Stomach smooth muscle (tissue), 2 donors: ENCODE data around the gene ERVH48-1.
"Not testable (repeated sequence)": the region's sequence is repeated elsewhere in the genome, so short reads cannot be mapped to it uniquely, and the experiment has no call there.

Source experiments
- H3K27ac ChIP-seq: one replicate; pipeline ENCODE4 v1.7.0; 2013; ENCODE audit warnings: mild to moderate bottlenecking, low read length, inconsistent platforms
- H3K27me3 ChIP-seq, 2 donors: one replicate each; pipeline ENCODE4 v1.7.0; 2013; ENCODE audit warnings: low read length in 2 of 2; ENCODE audit not compliant: insufficient read depth in 2 of 2, control insufficient read depth in 1 of 2
- H3K36me3 ChIP-seq, 2 donors: one replicate each; pipeline ENCODE4 v1.7.0; 2013; ENCODE audit warnings: low read length in 2 of 2; ENCODE audit not compliant: control insufficient read depth in 2 of 2, insufficient read depth in 2 of 2
- H3K4me1 ChIP-seq: one replicate; pipeline ENCODE4 v1.7.0; 2013; ENCODE audit warnings: low read length; ENCODE audit not compliant: control insufficient read depth, insufficient read depth
- H3K4me3 ChIP-seq, 2 donors: one replicate each; pipeline ENCODE4 v1.7.0; 2013; ENCODE audit warnings: low read length in 2 of 2
- H3K9ac ChIP-seq, 2 donors: one replicate each; pipeline ENCODE4 v1.7.0; 2013; ENCODE audit warnings: low read length in 2 of 2, mild to moderate bottlenecking in 1 of 2
- H3K9me3 ChIP-seq, 2 donors: one replicate each; pipeline ENCODE4 v1.7.0; 2013; ENCODE audit warnings: low read length in 2 of 2; ENCODE audit not compliant: control insufficient read depth in 2 of 2
- donor health status: healthy.
- donor health status: Pancreatic carcinoma.

Gene ERVH48-1

DNA sequence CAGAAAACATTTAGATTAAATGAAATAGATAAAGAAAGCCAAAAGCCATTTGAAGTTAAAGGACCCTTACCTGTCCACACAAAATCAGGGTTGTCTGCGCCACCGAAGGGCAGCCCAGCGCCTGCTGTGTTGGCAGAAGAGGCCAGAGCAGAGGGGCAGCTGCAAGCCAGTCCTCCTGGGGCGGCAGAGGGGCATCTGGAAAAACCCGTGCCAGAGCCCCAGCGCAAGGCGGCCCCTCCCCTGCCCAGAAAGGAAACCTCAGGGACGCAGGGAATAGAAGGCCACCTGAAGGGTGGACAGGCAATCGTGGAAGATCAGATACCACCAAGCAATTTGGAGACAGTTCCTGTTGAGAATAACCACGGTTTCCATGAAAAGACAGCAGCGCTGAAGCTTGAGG is 21.6 kb downstream of the ERVH48-1 start:
- H3K27me3 ChIP-seq = no peaks in the 10 kb centered on the region
- no peak overlapping the region for H3K27ac ChIP-seq
- H3K4me1 ChIP-seq = no peaks in the 10 kb centered on the region
- no peak overlapping the region for H3K9ac ChIP-seq
- H3K36me3 ChIP-seq = peaks cover 35 to 37% of the 10 kb centered on the region in 2 donors
- no peaks in the 10 kb centered on the region for H3K9me3 ChIP-seq
- no peak overlapping the region for H3K4me3 ChIP-seq

DNA sequence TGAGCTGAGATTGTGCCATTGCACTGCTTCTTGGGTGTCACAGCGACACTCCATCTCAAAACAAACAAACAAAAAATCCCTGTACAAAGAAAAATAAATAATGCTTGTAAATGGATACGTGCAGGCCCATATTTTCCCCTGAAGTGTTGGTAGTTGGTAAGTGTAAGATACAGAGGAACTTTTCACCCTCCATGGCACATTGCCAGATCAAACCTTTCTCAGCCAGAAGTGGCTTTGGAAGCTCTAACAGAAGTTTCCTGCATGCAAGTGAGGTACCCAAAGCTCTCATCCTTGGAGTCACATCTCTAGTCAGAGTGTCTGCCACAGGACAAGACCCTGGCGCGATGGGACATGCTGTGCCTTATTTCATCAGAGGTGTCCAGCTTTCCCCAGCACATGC is 25.0 kb downstream of the ERVH48-1 start:
- Histone ChIP-seq H3K27me3 (no peaks in the 10 kb centered on the region), H3K36me3 (peaks cover 36 to 40% of the 10 kb centered on the region in 2 donors), H3K9ac (no peak overlapping the region), H3K4me1 (peaks cover under 1% of the 10 kb centered on the region), H3K27ac (no peak overlapping the region), H3K9me3 (no peaks in the 10 kb centered on the region), H3K4me3 (no peak overlapping the region)

DNA sequence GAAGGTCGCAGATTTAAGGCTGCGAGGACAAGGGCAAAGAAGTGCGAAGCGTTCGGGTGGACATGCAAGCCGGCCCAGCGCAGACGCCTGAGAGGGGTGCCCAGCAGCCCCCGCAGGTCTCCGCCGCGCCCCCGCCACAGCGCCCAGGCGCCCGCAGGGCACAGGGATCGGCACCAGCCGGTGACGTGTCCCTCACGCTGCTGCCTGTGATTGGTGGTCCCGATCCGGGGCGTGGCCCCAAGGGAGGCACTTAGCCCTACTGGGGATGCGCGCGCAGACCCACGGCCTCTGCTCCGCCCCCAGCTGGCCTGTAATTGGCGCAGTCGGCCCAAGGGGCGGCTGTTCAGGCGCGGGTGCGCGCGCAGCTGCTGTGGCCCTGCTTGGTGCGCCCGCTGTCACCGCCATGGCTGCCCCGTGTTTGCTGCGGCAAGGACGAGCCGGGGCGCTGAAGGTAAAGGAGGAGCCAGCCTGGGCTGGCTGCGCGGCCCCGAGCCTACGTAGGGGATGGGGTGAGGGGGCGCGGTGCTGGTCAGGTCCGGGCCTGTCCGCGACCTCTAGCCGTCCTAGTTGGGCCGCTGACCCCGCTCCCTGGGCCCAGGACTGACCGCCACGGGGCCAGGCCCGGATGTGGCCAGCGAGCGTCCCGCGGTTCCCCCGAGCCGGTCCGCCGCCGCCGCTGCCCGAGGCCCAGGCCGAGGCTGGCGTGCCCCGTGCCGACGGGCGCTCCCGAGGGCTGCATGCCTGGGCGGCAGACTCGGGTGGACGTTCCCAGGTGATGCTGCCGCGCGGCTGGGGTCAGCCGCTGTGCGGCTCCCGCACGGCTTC is 32.3 kb downstream of the ERVH48-1 start, which contains the start of gene NDUFV3:
Gene NDUFV3 (plus strand): TSS at position 379 of the 825 bp plus-strand sequence. CDS start 25 bp downstream, at position 404.
- H3K4me1 ChIP-seq = peaks cover 8% of the 10 kb centered on the region
- peaks cover 7 to 14% of the 10 kb centered on the region in 2 donors for H3K36me3 ChIP-seq
- H3K27me3 ChIP-seq = no peaks in the 10 kb centered on the region
- H3K4me3 ChIP-seq = peak within 1 kb of the TSS; percentile 95 to 97
- H3K27ac ChIP-seq = peak within 1 kb of the TSS; percentile 95
- H3K9me3 ChIP-seq = no peaks in the 10 kb centered on the region
- peak within 1 kb of the TSS; percentile 97 to 98 for H3K9ac ChIP-seq

DNA sequence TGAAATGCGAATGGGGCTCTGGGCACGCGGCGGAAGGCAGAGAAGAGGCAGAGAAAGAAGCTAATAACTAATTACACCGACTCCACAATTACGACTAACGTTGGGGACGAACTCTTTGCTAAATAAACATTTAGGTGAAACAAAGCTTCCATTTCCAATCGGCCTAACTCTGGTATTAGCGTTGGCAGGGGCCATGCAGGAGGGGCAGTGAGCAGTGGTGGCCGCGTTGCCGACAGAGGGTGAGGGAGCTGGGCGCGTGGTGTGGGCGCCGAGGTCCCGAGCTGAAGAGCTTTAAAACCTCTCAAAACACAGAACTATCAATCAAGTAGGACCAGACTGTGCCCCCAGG is 32.9 kb downstream of the ERVH48-1 start:
- Histone ChIP-seq H3K4me1 (peaks cover 8% of the 10 kb centered on the region), H3K27ac (peak overlapping the region; percentile 95)

DNA sequence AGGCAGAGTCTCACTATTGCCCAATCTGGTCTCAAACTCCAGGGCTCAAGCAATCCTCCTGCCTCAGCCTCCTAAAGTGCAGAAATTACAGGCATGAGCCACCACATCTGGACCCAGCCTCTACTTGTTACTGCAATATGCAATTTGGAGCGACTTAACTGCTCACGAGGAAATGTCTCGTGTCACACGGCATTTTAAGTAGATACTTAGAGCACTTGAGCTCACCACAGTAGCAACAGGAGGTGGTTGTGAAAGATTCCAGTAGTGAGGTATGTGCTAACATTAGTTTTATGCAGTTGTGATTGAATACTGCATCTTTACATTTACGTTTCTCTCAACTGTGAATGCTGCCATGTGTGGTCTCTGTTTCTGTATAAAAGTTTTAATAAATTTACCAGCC is 38.1 kb downstream of the ERVH48-1 start:
- H3K27ac ChIP-seq = no peak overlapping the region
- no peak overlapping the region for H3K9ac ChIP-seq
- peaks cover 2% of the 10 kb centered on the region for H3K4me1 ChIP-seq
- H3K27me3 ChIP-seq = no peaks in the 10 kb centered on the region
- H3K36me3 ChIP-seq = no peaks in the 10 kb centered on the region
- H3K9me3 ChIP-seq = no peaks in the 10 kb centered on the region
- H3K4me3 ChIP-seq = no peak overlapping the region

More for the DNA sequence above, 32.9 kb downstream of the ERVH48-1 start:
- H3K4me3 ChIP-seq = peak overlapping the region; percentile 82 to 97
- H3K36me3 ChIP-seq = peaks cover 4 to 9% of the 10 kb centered on the region in 2 donors
- no peaks in the 10 kb centered on the region for H3K9me3 ChIP-seq
- H3K9ac ChIP-seq = peak overlapping the region; percentile 81 to 96
- no peaks in the 10 kb centered on the region for H3K27me3 ChIP-seq

DNA sequence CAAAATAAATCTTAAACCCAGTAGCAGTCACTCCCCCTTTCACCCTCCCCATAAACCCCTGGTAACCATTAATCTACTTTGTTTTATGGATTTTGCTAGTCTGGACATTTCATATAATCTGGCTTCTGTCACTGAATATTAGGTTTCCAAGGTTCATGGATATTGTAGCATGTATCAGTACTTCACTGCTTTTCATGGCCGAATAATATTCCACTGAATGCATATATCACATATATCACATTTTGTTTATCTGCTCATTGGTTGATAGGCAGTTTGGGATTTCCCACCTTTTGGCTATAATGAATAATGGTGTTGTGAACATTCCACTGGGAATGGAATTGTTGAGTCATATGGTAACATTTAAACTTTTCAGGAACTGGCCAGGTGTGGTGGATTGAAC is 41.5 kb downstream of the ERVH48-1 start:
- H3K9me3 ChIP-seq = no peaks in the 10 kb centered on the region
- H3K9ac ChIP-seq = no peak overlapping the region
- H3K27me3 ChIP-seq = no peaks in the 10 kb centered on the region
- H3K4me1 ChIP-seq = peaks cover 8% of the 10 kb centered on the region
- H3K4me3 ChIP-seq = no peak overlapping the region
- H3K27ac ChIP-seq = no peak overlapping the region
- H3K36me3 ChIP-seq = no peaks in the 10 kb centered on the region

DNA sequence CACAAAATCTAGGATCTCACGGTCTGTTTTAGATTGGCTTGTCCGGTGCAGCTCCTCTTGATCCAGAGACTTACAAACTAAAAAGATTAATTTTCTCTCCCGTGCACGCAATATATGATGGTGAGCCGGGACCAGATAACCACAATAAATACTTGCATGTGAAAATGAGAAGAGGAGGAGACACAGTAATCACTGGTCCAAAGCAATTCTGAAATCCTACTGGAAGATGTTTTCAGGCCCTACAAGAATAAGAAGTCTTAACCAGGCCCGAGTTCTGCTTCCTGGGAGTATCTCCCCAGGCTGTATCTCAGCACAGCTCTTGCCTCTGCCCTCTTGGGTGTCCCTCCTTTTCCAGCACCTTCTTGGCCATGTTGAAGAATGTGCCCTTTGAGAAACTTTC is 45.1 kb downstream of the ERVH48-1 start:
- Histone ChIP-seq H3K27me3 (no peaks in the 10 kb centered on the region), H3K4me1 (peaks cover 18% of the 10 kb centered on the region), H3K9me3 (no peaks in the 10 kb centered on the region), H3K9ac (peak overlapping the region in 1 of 2 donors; percentile 97), H3K27ac (no peak overlapping the region), H3K4me3 (peak overlapping the region; percentile 91 to 99), H3K36me3 (no peaks in the 10 kb centered on the region)

DNA sequence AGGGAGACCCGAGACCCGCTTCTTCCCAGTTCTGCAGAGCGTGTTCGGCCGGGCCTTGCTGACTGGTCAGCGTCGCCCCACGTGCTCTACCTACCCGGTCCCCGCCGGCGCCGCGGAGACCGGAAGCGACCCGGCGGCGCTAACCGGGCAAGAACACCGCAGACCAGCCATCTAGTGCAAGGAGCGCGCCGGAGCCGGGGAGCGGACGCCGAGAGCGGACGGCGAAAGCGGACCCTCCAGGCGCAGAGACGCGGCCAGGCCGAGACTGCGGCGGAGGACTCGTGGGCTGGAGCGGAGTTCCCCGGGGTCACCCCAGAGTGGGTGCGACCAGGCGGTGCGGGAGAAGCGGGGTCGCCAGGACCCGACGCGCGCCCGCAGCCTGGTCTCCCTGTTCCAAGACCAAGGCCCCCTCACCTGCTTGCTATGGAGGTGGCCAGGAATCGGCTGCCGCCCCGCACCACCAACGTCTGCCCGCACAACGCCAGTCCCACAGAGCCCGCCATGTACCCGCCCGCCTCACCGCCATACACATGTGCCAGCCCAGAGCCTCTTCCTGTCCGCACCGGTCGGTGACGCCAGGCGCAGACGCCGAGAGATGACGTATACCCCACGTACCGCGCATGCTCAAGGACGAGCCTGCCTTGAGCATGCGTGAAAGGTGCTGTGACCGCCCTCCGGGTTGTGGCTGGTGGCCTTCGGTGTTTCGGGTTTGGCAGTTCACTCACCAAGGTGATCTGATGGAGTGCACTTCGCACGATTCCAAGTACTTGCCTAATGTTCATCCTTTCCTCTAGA is 46.2 kb downstream of the ERVH48-1 start, which contains the start of gene WDR4:
Gene WDR4 (minus strand): TSS at position 547 of the 795 bp plus-strand sequence. CDS start 44 bp downstream, at position 503.
- H3K9ac ChIP-seq = peak within 1 kb of the TSS; percentile 96 to 97
- no peaks in the 10 kb centered on the region for H3K27me3 ChIP-seq
- H3K4me1 ChIP-seq = peaks cover 18% of the 10 kb centered on the region
- peak within 1 kb of the TSS; percentile 91 to 99 for H3K4me3 ChIP-seq
- H3K27ac ChIP-seq = peak within 1 kb of the TSS; percentile 83
- H3K36me3 ChIP-seq = no peaks in the 10 kb centered on the region
- no peaks in the 10 kb centered on the region for H3K9me3 ChIP-seq

DNA sequence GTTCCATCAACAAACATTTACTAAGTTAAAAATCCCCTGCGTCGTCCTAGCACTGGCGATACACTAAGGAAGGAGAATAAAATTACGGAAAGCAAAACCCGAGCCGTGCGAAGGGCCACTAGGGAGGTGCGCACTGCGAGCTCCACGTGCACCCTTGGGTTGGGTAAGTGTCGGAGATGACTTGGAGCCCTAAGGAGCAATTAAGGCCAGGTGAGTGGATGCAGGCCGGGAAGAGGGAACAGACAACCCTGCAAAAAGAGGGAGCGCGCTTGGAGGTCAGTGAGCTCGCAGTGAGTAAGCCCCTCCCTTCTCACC is 46.8 kb downstream of the ERVH48-1 start:
- no peaks in the 10 kb centered on the region for H3K27me3 ChIP-seq

DNA sequence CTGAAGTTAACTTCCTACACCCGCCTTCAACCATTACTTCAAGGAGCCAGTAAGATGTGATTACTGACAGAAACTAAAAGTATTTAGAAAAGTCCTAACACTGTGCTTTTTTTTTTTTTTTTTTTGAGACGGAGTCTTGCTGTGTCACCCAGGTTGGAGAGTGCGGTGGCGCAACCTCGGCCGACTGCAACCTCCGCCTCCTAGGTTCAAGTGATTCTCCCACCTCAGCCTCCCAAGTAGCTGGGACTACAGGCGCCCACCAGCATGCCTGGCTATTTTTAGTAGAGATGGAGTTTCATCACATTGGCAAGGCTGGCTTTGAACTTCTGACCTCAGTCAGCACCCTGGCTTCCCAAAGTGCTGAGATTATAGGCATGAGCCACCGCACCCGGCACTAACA is 49.6 kb downstream of the ERVH48-1 start:
- Histone ChIP-seq H3K36me3 (peaks cover 16 to 21% of the 10 kb centered on the region in 2 donors), H3K4me1 (peaks cover 18% of the 10 kb centered on the region)
- not testable (repeated sequence) for H3K4me3 ChIP-seq, H3K27ac ChIP-seq, H3K9me3 ChIP-seq, H3K9ac ChIP-seq, H3K27me3 ChIP-seq

More for the DNA sequence above, 46.8 kb downstream of the ERVH48-1 start:
- H3K9ac ChIP-seq = peak overlapping the region; percentile 96 to 97
- peaks cover 18% of the 10 kb centered on the region for H3K4me1 ChIP-seq
- peak overlapping the region; percentile 83 for H3K27ac ChIP-seq
- peak overlapping the region; percentile 91 to 99 for H3K4me3 ChIP-seq
- peaks cover 2 to 3% of the 10 kb centered on the region in 2 donors for H3K36me3 ChIP-seq
- no peaks in the 10 kb centered on the region for H3K9me3 ChIP-seq
